OCI-LY3 (cell line): ENCODE results near the gene COPRS.

ENCODE experiments used
- EZH2phosphoT487 ChIP-seq: fragments of 200-600 bp; shearing (Covaris generic); IDR thresholded peaks from 2 replicates; pipeline ENCODE4 v1.6.1; 2018; ENCODE audit warnings: antibody characterized with exemption, mixed run types, low read depth
- TF ChIP-seq, protein P1 (sequence below): fragments of 200-600, 300-600 bp; sonication (generic); IDR thresholded peaks from 2 replicates; pipeline ENCODE4 v1.5.1; 2014; ENCODE audit warnings: antibody characterized with exemption, low read length, low read depth

GRCh38 chr17:31842195-31843069 lies 16.6 kb downstream of the COPRS start:
- TF ChIP-seq, protein P1, sequence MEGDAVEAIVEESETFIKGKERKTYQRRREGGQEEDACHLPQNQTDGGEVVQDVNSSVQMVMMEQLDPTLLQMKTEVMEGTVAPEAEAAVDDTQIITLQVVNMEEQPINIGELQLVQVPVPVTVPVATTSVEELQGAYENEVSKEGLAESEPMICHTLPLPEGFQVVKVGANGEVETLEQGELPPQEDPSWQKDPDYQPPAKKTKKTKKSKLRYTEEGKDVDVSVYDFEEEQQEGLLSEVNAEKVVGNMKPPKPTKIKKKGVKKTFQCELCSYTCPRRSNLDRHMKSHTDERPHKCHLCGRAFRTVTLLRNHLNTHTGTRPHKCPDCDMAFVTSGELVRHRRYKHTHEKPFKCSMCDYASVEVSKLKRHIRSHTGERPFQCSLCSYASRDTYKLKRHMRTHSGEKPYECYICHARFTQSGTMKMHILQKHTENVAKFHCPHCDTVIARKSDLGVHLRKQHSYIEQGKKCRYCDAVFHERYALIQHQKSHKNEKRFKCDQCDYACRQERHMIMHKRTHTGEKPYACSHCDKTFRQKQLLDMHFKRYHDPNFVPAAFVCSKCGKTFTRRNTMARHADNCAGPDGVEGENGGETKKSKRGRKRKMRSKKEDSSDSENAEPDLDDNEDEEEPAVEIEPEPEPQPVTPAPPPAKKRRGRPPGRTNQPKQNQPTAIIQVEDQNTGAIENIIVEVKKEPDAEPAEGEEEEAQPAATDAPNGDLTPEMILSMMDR: peak; percentile 96
- TF ChIP-seq EZH2phosphoT487: no peak
